H9 (cell line): ENCODE measurements around the gene CACNB2. TPM values are rescaled to one million over a fixed set of nuclear protein-coding genes. Genes with fewer than 3 reads are reported as not detected.

ENCODE experiments used
- DNase-seq: peaks from one replicate; pipeline ENCODE4 v3.0.0-alpha.2; 2017
- H2AFZ ChIP-seq: one replicate; pipeline ENCODE4 v1.6.1; 2013; ENCODE audit warnings: mild to moderate bottlenecking, low read length, control low read depth, moderate library complexity
- H2AK5ac ChIP-seq: 2 replicates; pipeline ENCODE4 v1.6.1; 2013; ENCODE audit warnings: low read length, control low read depth, mixed read lengths; ENCODE audit not compliant: insufficient read length
- H2BK120ac ChIP-seq: one replicate; pipeline ENCODE4 v1.6.1; 2013; ENCODE audit warnings: low read depth, mild to moderate bottlenecking, low read length, control low read depth, inconsistent platforms; ENCODE audit not compliant: poor library complexity, severe bottlenecking
- H2BK12ac ChIP-seq: 2 replicates; pipeline ENCODE4 v1.6.1; 2013; ENCODE audit warnings: low read length, control low read depth, mixed read lengths, low read depth; ENCODE audit not compliant: insufficient read length
- H2BK15ac ChIP-seq: 2 replicates; pipeline ENCODE4 v1.6.1; 2013; ENCODE audit warnings: low read depth, low read length, control low read depth
- H2BK20ac ChIP-seq: one replicate; pipeline ENCODE4 v1.6.1; 2013; ENCODE audit warnings: low read depth, mild to moderate bottlenecking, low read length, control low read depth, inconsistent platforms; ENCODE audit not compliant: poor library complexity, severe bottlenecking
- H2BK5ac ChIP-seq: 2 replicates; pipeline ENCODE4 v1.6.1; 2013; ENCODE audit warnings: low read length, control low read depth, mixed read lengths; ENCODE audit not compliant: insufficient read length
- H3K14ac ChIP-seq: 2 replicates; pipeline ENCODE4 v1.6.1; 2013; ENCODE audit warnings: low read length, control low read depth; ENCODE audit not compliant: insufficient read depth
- H3K18ac ChIP-seq: 2 replicates; pipeline ENCODE4 v1.6.1; 2013; ENCODE audit warnings: low read depth, mild to moderate bottlenecking, mixed read lengths, low read length, control low read depth; ENCODE audit not compliant: insufficient read length
- H3K23ac ChIP-seq: 2 replicates; pipeline ENCODE4 v1.6.1; 2013; ENCODE audit warnings: low read length, control low read depth, mixed read lengths, low read depth; ENCODE audit not compliant: insufficient read length
- H3K23me2 ChIP-seq: 2 replicates; pipeline ENCODE4 v1.6.1; 2013; ENCODE audit warnings: low read depth, mild to moderate bottlenecking, mixed read lengths, low read length, control low read depth; ENCODE audit not compliant: insufficient read length, poor library complexity, severe bottlenecking
- H3K27ac ChIP-seq: 2 replicates; pipeline ENCODE4 v1.5.1; 2013; ENCODE audit warnings: low read length, control low read depth, mixed read lengths, low read depth; ENCODE audit not compliant: insufficient read length
- H3K27me3 ChIP-seq: 2 replicates; pipeline ENCODE4 v1.6.1; 2013; ENCODE audit warnings: low read length, control low read depth, inconsistent platforms; ENCODE audit not compliant: insufficient read depth
- H3K4ac ChIP-seq: 2 replicates; pipeline ENCODE4 v1.6.1; 2013; ENCODE audit warnings: low read depth, mild to moderate bottlenecking, control low read depth, inconsistent platforms, low read length, moderate library complexity
- H3K4me1 ChIP-seq: 2 replicates; pipeline ENCODE4 v1.6.1; 2013; ENCODE audit warnings: low read length, control low read depth, inconsistent platforms; ENCODE audit not compliant: insufficient read depth
- H3K4me2 ChIP-seq: 2 replicates; pipeline ENCODE4 v1.6.1; 2013; ENCODE audit warnings: low read length, control low read depth, mixed read lengths; ENCODE audit not compliant: insufficient read length, insufficient read depth
- H3K56ac ChIP-seq: 2 replicates; pipeline ENCODE4 v1.6.1; 2013; ENCODE audit warnings: low read depth, mild to moderate bottlenecking, mixed read lengths, low read length, control low read depth; ENCODE audit not compliant: insufficient read length
- H3K79me1 ChIP-seq: 2 replicates; pipeline ENCODE4 v1.6.1; 2013; ENCODE audit warnings: low read depth, mild to moderate bottlenecking, moderate library complexity, low read length, control low read depth, inconsistent platforms; ENCODE audit not compliant: insufficient read depth, poor library complexity, severe bottlenecking
- H3K79me2 ChIP-seq: 2 replicates; pipeline ENCODE4 v1.6.1; 2013; ENCODE audit warnings: low read length, control low read depth, inconsistent platforms; ENCODE audit not compliant: insufficient read depth
- H3K9ac ChIP-seq: 2 replicates; pipeline ENCODE4 v1.6.1; 2013; ENCODE audit warnings: low read length, control low read depth, mixed read lengths; ENCODE audit not compliant: insufficient read length; ENCODE audit errors: extremely low read depth
- H3K9me3 ChIP-seq: one replicate; pipeline ENCODE4 v1.6.1; 2013; ENCODE audit warnings: low read depth, low read length, inconsistent platforms; ENCODE audit not compliant: control insufficient read depth
- H3T11ph ChIP-seq: one replicate; pipeline ENCODE4 v1.6.1; 2013; ENCODE audit warnings: mild to moderate bottlenecking, low read length, control low read depth, inconsistent platforms
- H4K20me1 ChIP-seq: one replicate; pipeline ENCODE4 v1.6.1; 2013; ENCODE audit not compliant: control insufficient read depth, insufficient read length, insufficient read depth
- H4K5ac ChIP-seq: 2 replicates; pipeline ENCODE4 v1.6.1; 2013; ENCODE audit warnings: low read depth, mild to moderate bottlenecking, mixed read lengths, low read length, control low read depth; ENCODE audit not compliant: insufficient read length
- H4K8ac ChIP-seq: replicated peaks from 2 replicates; pipeline ENCODE4 v1.6.1; 2013; ENCODE audit warnings: low read length, control low read depth, mixed read lengths, low read depth; ENCODE audit not compliant: insufficient read length
- H4K91ac ChIP-seq: 2 replicates; pipeline ENCODE4 v1.6.1; 2013; ENCODE audit warnings: low read depth, mild to moderate bottlenecking, moderate library complexity, mixed read lengths, low read length, control low read depth; ENCODE audit not compliant: insufficient read length
- H3K27ac Mint-ChIP-seq, 3 experiments: 2 replicates in 2 of 3; 3 replicates in 1 of 3; pipeline ENCODE4 v1.8.0; 2020 to 2021; ENCODE audit warnings: mixed read lengths in 3 of 3, mild to moderate bottlenecking in 1 of 3, moderate library complexity in 1 of 3
- H3K27me3 Mint-ChIP-seq: 2 replicates; pipeline ENCODE4 v1.8.0; 2021; ENCODE audit warnings: low read depth, mild to moderate bottlenecking, moderate library complexity, mixed read lengths
- H3K36me3 Mint-ChIP-seq, 3 experiments: 2 replicates in 2 of 3; 3 replicates in 1 of 3; pipeline ENCODE4 v1.8.0; 2020 to 2021; ENCODE audit warnings: low read depth in 3 of 3, mixed read lengths in 3 of 3; ENCODE audit not compliant: insufficient read depth in 1 of 3
- H3K4me1 Mint-ChIP-seq, 2 experiments: 2 replicates each; pipeline ENCODE4 v1.8.0; 2020; ENCODE audit warnings: mixed read lengths in 2 of 2
- H3K4me3 Mint-ChIP-seq, 2 experiments: 2 replicates in 1 of 2; 3 replicates in 1 of 2; pipeline ENCODE4 v1.8.0; 2020 to 2021; ENCODE audit warnings: mild to moderate bottlenecking in 2 of 2, mixed read lengths in 2 of 2, moderate library complexity in 1 of 2
- H3K9me3 Mint-ChIP-seq, 2 experiments: 2 replicates in 1 of 2; 3 replicates in 1 of 2; pipeline ENCODE4 v1.8.0; 2020; ENCODE audit warnings: mild to moderate bottlenecking in 2 of 2, mixed read lengths in 2 of 2, moderate library complexity in 1 of 2
- WGBS: extraction: QIAGEN DNeasy Blood & Tissue Kit; methylation state at CpG from one replicate; pipeline ENCODE4 v1.1.7; 2013; ENCODE audit warnings: missing lambda C conversion rate, low lambda C conversion rate, mixed read lengths; ENCODE audit not compliant: insufficient read length; ENCODE audit errors: extremely low coverage; 5-methylcytosine and 5-hydroxymethylcytosine counted together
- total RNA-seq: library from RNA; stranded (reverse); gene quantifications from 2 replicates; pipeline ENCODE4 v1.2.1, GENCODE V29; 2021
- TF ChIP-seq, protein P1 (sequence below): fragments of 200-600 bp; sonication (generic); conservative IDR thresholded peaks from 3 replicates; pipeline ENCODE4 v1.8.0; 2021; ENCODE audit warnings: antibody characterized with exemption, mild to moderate bottlenecking

Gene CACNB2
- total RNA-seq, 1 experiment from 2014 or later = 2.6 TPM

DNA sequence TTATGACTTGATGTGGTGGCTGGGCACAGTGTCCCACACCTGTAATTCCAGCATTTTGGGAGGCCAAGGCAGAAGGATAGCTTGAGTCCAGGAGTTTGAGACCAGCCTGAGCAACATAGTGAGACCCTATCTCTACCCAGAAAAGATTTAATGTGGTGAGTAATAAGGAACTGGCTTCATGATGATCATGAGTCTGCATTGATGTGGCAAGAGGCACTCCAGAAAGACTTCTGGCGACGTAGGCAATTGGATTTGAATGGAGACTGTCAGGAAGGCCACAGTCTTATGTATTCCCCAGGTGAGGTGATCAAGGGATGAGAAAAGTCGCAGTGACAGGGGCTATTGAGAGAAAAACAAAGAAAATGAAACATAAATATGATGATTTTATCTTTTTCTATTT lies 138.0 kb downstream of the CACNB2 start:
- WGBS = no CpG with 5 or more reads among the region's 3 CpGs

More for the DNA sequence above, 138.0 kb downstream of the CACNB2 start:
- TF ChIP-seq, protein P1, sequence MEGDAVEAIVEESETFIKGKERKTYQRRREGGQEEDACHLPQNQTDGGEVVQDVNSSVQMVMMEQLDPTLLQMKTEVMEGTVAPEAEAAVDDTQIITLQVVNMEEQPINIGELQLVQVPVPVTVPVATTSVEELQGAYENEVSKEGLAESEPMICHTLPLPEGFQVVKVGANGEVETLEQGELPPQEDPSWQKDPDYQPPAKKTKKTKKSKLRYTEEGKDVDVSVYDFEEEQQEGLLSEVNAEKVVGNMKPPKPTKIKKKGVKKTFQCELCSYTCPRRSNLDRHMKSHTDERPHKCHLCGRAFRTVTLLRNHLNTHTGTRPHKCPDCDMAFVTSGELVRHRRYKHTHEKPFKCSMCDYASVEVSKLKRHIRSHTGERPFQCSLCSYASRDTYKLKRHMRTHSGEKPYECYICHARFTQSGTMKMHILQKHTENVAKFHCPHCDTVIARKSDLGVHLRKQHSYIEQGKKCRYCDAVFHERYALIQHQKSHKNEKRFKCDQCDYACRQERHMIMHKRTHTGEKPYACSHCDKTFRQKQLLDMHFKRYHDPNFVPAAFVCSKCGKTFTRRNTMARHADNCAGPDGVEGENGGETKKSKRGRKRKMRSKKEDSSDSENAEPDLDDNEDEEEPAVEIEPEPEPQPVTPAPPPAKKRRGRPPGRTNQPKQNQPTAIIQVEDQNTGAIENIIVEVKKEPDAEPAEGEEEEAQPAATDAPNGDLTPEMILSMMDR = no peak
- Histone ChIP-seq H3K14ac (no peak overlapping the region), H3K4ac (no peak overlapping the region), H4K91ac (no peak overlapping the region), H4K8ac (no peak overlapping the region), H4K20me1 (no peaks in the 10 kb centered on the region), H3K9me3 (no peaks in the 10 kb centered on the region), H2AFZ (no peak overlapping the region), H3K9ac (no peak overlapping the region), H3K4me2 (no peak overlapping the region), H2BK20ac (no peak overlapping the region), H3K23ac (no peak overlapping the region), H2BK12ac (no peak overlapping the region), H3K79me1 (no peaks in the 10 kb centered on the region), H3K27me3 (no peaks in the 10 kb centered on the region), H3K18ac (no peak overlapping the region), H3K79me2 (no peaks in the 10 kb centered on the region), H3K4me1 (no peaks in the 10 kb centered on the region), H3T11ph (no peak overlapping the region), H3K56ac (no peak overlapping the region), H3K23me2 (no peaks in the 10 kb centered on the region), H2BK15ac (no peak overlapping the region), H2BK120ac (no peak overlapping the region), H3K27ac (no peak overlapping the region), H4K5ac (no peak overlapping the region), H2AK5ac (no peak overlapping the region), H2BK5ac (no peak overlapping the region)
- H3K36me3 Mint-ChIP-seq = no peaks in the 10 kb centered on the region
- H3K4me1 Mint-ChIP-seq = peaks cover 7 to 8% of the 10 kb centered on the region in 2 experiments
- no peak overlapping the region for H3K4me3 Mint-ChIP-seq
- no peaks in the 10 kb centered on the region for H3K9me3 Mint-ChIP-seq
- no peak for DNase-seq
- no peak overlapping the region for H3K27ac Mint-ChIP-seq
- H3K27me3 Mint-ChIP-seq = no peaks in the 10 kb centered on the region
